Renal cortex interstitium (tissue), 11 donors: Measurements from ENCODE around the gene WIZ. TPM values are rescaled to one million over a fixed set of nuclear protein-coding genes. Genes with fewer than 3 reads are reported as not detected.
A peak's percentile ranks its signal among the peaks of the same experiment; 100 is the strongest.

ENCODE experiments used
- DNase-seq, 11 donors: peaks; one replicate each; pipeline ENCODE4 v3.0.0-alpha.2; 2013; ENCODE audit warnings: low read depth in 9 of 11, low spot score in 4 of 11; ENCODE audit errors: extremely low read depth in 1 of 11
- polyA plus RNA-seq, 3 donors: library from polyadenylated mRNA; unstranded; fragments of 120-200 nt; gene quantifications; one replicate each; pipeline ENCODE4 v1.2.1, GENCODE V29; 2013; ENCODE audit not compliant: insufficient read length in 3 of 3

WIZ gene
- polyA plus RNA-seq, 3 donors: 23.6 to 40.5 (median 38.7) TPM

DNA sequence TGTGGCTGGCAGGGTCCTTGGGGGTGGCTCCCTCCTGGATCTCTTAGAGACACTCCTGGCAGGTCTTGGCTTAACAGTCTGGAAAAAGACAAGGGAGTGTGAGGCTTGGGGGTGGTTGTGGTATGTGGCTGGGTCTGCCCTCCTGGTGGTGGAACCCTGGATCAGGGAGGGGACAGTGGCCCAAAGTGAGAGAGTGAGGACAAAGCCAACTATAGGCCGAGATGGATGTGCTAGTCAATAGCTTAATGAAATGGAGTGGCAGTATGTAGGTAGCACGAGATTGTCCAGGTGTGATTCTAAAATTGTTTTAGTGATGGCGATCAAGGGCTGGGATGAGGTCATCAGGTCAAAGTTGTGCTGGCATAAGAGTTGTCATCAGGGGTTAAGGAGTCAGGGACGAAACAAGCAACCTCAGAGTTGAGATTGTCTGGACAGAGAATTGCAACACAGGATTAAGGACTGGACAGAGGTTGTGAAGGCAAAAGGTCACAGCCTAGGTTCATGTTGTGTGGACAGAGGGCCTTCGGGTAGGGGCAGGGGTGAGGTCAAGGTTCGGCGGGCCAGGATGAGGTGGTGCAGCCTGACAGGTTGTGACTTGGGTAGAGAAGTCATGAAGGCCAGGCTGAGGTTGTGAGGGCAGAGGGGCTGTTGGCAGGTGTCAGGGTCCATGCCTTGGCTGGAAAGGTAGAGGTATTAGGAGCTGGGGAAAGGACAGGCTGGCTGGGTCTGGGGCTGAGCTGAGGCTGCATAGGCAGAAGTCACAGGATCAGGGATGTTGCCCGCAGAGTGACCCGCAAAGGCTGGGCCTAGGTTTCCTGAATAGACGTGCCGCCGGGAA, 19.1 kb upstream of the WIZ start:
- DNase-seq: no peak

- DNase-seq: no peak
Measured at GRCh38 chr19:15467734-15468214, 18.0 kb upstream of the WIZ start.

DNA sequence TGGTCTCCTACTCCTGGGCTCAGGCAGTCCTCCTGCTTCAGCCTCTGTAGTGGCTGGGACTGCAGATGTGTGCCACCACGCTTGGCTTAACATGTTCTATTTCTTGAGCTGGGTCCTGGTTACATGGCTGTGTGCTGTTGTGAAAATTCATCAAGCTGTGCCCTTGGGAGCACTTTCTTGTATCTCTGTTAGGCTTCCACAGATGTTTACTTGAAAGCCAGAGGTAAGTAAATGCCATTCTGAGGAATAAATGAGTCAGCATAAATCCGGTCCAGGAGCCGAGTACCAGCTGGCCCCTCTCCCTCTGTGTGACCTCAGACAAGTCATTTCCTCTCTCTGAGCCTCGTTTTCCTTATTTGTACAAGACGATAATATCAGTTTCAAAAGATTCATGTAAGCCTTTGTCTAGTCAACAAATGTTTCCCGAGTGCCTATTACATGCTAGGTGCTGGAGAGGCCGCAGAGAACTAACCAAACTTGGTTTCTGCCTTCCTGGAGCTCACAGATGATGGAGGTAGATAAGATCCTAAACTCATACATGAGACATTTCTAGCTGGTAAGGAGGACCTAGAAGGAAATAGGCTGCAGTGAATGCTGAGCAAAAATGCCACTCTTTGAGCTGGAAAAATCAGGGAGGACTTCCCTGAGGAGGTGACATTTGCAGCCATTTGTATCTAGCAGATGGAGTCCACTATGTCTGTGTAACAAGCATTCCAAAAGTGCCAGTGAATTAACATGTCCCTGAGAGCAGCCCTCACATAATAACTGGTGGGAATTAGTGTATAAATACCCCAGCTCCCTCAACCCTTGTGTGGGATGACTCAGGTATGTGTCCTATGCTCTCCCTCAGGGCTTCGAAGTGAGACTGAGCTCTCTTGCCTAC, 17.3 kb upstream of the WIZ start:
- DNase-seq: no peak

GRCh38 chr19:15464394-15465385, 14.9 kb upstream of the WIZ start, which contains the start of gene RASAL3:
Gene RASAL3 (minus strand): TSS chr19:15464544. CDS start chr19:15464358, 186 bp downstream.
- DNase-seq: no peak

DNA sequence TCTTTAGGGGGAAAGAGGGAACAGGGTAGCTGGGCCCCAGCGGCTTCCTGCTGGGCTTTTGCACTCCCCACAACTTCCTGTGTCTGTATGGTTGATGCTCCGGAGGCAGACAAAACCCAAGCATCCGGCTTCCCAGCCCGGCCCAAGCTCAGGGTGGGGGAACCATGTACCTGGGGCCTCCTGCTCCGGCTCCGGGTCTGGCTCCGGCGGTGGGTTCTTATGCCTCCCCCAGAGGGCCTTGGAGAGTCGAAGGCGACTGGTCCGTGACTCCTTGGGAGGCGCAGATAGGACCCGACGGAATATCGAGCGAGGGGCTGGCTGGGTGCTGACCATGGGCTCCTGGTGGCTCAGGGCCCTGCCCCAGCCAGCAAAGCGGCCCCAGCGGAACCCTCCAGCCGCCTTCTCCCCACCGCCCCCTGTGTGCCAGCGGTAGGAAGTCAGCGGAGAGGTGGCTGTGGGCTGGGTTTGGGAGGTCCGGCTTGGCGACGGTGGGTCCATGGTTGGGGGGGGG, 14.2 kb upstream of the WIZ start:
- DNase-seq: no peak

DNA sequence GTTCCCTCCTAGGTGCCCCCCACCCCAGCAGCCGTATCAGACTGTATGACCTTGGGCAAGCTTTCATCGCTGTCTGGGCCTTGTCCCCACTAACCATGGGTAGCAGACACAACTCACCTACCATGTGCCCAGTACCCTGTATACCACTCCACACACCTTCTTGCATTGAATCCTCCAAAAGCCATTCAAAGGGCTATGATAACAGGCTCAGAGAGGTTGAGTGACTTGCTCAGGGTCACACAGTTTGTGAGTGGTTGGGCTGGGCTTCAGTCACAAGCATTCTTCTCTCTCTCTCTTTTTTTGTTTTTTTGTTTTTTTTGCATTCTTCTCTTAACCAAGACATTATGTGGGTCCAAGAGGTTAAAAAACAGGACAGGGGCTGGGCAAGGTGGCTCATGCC, 11.9 kb upstream of the WIZ start:
- DNase-seq: no peak

DNA sequence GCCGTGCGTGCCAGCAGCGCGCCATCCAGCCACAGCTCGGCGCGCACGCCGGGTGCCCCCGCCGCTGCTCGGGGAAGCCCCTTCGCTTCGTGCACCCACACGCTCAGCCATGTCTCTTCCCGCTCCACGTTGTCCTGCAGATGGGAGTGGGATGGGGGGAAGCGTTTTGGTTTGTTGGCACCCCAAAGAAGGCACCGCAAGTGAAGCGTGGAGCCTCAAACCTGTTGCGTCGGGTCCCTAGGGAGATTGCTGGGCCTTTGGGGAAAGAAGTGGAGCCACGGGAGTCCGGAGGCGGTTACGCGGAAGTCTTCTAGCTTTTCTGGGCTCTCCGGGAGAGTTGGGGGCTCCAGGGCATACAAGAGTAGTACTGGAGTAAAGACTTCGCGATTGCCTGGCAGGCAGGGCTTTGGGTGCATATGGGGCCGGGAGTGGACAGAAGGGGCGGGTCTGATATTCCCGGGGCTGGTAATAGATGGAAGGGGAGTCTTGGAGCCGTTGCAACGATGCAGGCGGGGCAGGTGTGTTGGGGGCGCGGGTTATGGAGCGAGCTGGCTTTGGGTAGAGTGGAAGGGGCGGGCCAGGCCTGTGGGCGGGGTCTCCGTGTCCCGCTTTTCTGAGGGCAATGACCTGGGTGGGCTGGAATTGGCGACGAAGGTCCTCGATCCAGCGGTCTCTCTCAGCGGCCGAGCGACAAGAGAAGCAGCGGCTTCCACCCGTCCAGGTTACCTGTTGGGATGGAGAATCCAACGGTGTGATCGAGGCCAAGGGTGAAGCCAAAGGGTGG, 8.1 kb upstream of the WIZ start:
- no peak for DNase-seq

- DNase-seq: no peak
Measured at GRCh38 chr19:15456871-15457700, 7.3 kb upstream of the WIZ start.

GRCh38 chr19:15456441-15456840, 6.7 kb upstream of the WIZ start:
- DNase-seq: no peak

DNA sequence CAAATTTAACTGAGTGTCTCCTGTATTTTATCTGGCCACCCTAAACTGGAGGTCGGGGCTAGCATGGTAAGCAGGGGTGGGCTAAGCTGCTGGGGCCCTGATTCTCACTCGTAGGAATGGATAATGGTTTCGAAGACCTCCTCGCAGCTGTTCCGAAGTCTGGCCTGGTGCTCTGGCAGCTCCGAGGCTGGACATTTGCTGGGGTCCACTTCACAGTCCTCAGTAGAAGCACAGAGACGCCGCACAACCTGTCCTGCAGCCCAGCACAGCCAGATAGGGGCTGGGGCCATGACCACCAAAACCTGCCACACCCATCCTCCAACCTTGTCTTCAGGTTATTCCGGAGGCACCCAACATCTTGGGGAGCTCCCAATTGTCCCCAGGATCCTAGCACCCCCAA, 6.2 kb upstream of the WIZ start:
- DNase-seq: no peak

DNA sequence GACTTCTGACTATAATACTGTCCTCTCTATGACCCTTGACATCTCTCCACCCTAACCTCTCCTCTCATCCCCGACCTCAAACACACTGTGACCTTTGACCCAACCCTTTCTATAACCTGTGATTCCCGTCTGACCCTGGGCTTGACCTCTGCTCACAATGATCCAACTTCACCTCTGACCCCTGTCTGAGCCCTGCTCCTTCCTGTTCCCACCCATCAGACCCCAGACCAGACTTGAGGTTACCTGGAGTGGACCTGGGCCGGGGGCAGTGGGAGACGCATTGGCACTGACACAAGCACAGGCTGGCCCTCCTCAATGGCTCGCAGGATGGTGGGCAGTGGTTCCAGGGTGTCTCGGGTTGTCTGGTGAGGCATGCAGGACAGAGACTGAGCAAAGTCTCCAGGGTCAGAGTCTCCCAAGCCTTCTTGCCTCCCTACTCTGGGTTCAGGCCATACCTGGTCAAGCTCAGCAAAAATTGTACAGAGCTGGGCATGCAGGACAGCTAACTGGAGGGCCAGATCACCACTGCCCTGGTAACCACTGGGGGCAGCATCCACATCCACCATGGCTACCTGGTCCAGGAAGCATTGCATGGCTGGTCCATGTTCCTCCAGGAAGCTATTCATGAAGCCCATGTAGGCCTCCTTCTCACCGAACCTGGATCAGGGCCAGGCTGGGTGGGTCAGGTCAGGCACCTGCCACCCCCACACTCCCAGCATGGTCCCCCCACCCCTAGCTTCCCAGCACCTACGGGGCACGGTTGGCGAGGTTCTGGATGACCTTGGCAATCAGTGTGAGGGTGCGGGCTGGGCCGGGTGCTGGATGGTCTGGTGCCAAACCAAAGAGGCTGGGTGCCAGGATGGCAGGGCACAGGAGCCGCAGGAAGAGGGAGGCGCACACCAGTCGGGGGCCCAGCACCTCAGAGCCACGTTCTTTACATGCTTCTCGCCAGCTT, 4.4 kb upstream of the WIZ start:
- DNase-seq: no peak

GRCh38 chr19:15453091-15453578, 3.4 kb upstream of the WIZ start:
- DNase-seq: no peak

- DNase-seq: peak; percentile 56 to 78 (median 65)
Measured at GRCh38 chr19:15452111-15453047, 2.6 kb upstream of the WIZ start.

DNA sequence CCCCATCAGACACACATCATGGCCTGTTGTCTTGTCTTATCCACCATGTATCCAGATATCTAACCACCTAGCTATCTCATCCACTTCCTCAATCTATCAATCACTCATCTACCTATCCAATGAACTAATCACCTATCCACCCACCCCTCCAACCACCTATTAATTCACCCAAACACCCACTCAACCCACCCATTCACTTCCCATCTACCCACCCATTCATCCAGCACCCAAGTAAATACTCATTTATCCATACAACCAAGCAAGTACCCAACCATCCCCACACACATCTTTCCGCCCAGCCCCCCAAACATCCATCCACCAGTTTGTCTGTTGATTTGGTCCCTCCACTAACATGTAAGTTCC, 753 bp upstream of the WIZ start:
- no peak for DNase-seq
